Activated CD4-positive, alpha-beta T cell treated with anti-CD3 and anti-CD28 coated beads, Interleukin-2, amount 10 ng/mL, durations not matched to agents 24 days and 14 days (primary cell): ENCODE results near the gene FBN3. TPM values are rescaled to one million over a fixed set of nuclear protein-coding genes. Genes with fewer than 3 reads are reported as not detected.
"Not testable (repeated sequence)": the region's sequence is repeated elsewhere in the genome, so short reads cannot be mapped to it uniquely, and the experiment has no call there.

Experiments
- DNase-seq: peaks from one replicate; pipeline ENCODE4 v3.0.0; 2022
- H3K27ac Mint-ChIP-seq: one replicate; pipeline ENCODE4 v1.8.0; 2022; ENCODE audit warnings: mild to moderate bottlenecking, mixed read lengths
- H3K27me3 Mint-ChIP-seq: one replicate; pipeline ENCODE4 v1.8.0; 2022; ENCODE audit warnings: mixed read lengths
- H3K36me3 Mint-ChIP-seq: one replicate; pipeline ENCODE4 v1.8.0; 2022; ENCODE audit warnings: low read depth, mild to moderate bottlenecking, mixed read lengths
- H3K4me1 Mint-ChIP-seq: one replicate; pipeline ENCODE4 v1.8.0; 2021; ENCODE audit warnings: mixed read lengths
- H3K4me3 Mint-ChIP-seq: one replicate; pipeline ENCODE4 v1.8.0; 2022; ENCODE audit warnings: mild to moderate bottlenecking, moderate library complexity, mixed read lengths
- H3K9me3 Mint-ChIP-seq: one replicate; pipeline ENCODE4 v1.8.0; 2021; ENCODE audit warnings: mixed read lengths
- intact Hi-C: fragments of 100-400 bp; cut with micrococcal nuclease; formaldehyde crosslinking; loops from one replicate; pipeline ENCODE4 v1.15.1; 2023
- total RNA-seq: library from RNA; stranded (reverse); gene quantifications from 2 replicates; pipeline ENCODE4 v1.2.3, GENCODE V29; 2022

FBN3 gene
- not detected in 2 replicates for total RNA-seq

DNA sequence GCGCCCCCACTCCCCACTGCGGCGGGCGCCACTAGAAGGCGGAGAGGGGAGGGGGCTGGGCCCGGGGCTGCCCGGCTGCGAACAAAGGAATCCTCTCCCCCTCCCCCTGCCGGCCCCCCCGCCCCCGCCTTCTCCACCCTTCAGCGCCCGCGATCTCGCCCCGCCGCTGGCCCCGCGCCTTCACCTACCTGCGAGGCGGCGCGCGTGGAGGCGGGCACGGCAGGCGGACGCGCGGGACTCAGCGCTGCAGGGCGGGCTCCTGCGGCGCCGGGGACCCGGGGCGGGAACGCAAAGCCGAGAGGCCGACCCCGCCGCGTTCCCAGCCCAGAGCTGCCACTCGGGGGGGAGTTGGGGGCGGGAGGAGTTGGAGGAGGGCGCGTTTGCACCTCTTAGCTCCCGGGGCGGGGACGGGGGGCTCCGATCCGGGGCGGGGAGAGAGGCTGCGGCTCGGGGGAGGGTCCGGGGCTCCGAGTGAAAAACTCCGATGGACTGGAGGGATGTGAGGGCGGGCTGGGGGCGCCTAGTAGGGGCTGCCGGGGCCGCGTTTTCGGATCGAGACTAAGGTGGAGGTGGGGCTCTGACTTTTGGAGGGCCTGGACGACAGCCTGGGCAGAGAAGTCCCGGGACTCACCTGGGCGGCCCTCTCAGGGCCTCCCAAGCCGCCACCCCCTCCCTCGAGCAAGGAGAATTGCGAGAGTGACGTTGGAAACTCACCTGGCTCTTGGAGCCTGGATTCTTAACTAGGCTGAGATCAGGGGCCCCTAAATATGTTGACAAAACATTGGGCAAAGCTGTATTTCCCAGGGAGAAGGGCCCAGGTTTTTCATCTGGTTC lies at the start of gene FBN3:
Gene FBN3 (minus strand): TSS at position 332 of the 834 bp plus-strand sequence. CDS start 2,112 bp downstream, outside the sequence.
- intact Hi-C loops, result loop anchor here (10.0 kb wide), 2 partner anchors 135 to 205 kb away; partner anchors contain the start of gene TIMM44
- Mint-ChIP-seq H3K27ac (no peak within 1 kb of the TSS), H3K36me3 (no peaks in the 10 kb centered on the region), H3K27me3 (peaks cover 47% of the 10 kb centered on the region), H3K4me3 (peak within 1 kb of the TSS; percentile 27), H3K4me1 (peaks cover 3% of the 10 kb centered on the region), H3K9me3 (no peaks in the 10 kb centered on the region)
- no peak for DNase-seq

DNA sequence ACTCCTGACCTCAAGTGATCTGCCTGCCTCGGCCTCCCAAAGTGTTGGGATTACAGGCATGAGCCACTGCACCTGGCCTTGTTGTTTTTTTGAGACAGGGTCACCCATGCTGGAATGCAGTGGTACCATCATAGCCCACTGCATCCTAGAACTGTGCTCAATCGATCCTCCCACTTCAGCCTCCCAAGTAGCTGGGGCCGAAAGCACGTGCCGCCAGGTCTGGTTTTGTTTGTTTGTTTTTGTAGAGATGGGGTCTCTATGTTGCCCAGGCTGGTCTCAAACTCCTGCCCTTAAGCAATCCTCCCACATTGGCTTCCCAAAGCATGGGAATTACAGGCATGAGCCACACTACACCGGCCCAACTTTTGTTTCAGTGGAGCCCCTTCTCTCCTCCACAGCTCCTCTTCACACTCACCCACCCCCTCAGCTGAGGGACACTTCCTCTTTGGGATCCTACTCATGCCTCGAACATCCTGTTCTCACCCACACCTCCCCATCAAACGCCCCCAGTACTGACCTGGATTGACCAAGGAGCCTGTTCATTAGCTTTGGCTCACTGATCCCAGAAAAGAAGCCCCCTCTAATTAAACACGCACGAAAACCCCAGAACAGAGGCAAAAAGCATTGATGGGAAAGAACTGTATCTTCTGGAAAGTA lies 47.0 kb upstream of the FBN3 start:
- Mint-ChIP-seq H3K36me3 (no peaks in the 10 kb centered on the region), H3K27ac (peak overlapping the region; percentile 84), H3K9me3 (no peaks in the 10 kb centered on the region), H3K27me3 (peaks cover 2% of the 10 kb centered on the region), H3K4me1 (peaks cover 43% of the 10 kb centered on the region), H3K4me3 (peak overlapping the region; percentile 34)
- intact Hi-C loops, result no loop called here
- DNase-seq, result no peak

DNA sequence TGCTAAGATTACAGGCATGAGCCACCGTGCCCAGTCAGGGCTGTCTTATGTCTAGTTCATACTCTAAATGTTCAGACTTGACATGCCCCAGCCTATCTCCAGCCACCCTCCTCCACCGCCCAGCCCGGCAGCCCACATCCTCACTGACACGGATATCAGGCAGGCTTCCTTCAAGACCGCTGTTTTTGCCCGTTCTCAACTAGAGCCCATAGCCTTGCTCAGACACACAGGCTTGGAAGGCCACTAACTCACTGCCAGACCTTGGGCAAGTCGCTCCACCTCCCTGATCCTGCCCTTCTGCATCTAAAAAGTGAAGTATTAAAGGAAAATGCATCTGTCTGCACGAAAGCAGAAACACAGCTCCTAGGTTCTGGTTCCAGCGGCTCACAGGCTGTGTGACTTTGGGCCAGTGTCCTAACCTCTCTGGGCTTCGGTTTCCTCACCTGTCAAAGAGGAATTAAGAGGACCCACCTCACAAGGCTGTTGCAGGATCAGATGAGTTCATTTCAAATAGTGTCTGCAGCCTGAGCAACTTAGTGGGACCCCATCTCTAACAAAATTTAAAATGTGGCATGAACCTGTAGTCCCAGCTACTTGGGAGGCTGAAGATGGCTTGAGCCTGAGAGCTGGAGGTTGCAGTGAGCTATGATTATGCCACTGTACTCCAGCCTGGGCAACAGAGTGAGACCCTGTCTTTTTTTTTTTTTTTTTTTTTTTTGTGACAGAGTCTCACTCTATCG lies 45.3 kb upstream of the FBN3 start:
- Mint-ChIP-seq H3K9me3 (no peaks in the 10 kb centered on the region), H3K4me1 (peaks cover 44% of the 10 kb centered on the region), H3K27ac (peak overlapping the region; percentile 97), H3K36me3 (no peaks in the 10 kb centered on the region), H3K4me3 (peak overlapping the region; percentile 64), H3K27me3 (no peaks in the 10 kb centered on the region)
- peak; percentile 87 for DNase-seq
- intact Hi-C loops, result loop anchor here (2.0 kb wide), 1 partner anchor 14 kb away; the partner anchor contains the start of gene CERS4

DNA sequence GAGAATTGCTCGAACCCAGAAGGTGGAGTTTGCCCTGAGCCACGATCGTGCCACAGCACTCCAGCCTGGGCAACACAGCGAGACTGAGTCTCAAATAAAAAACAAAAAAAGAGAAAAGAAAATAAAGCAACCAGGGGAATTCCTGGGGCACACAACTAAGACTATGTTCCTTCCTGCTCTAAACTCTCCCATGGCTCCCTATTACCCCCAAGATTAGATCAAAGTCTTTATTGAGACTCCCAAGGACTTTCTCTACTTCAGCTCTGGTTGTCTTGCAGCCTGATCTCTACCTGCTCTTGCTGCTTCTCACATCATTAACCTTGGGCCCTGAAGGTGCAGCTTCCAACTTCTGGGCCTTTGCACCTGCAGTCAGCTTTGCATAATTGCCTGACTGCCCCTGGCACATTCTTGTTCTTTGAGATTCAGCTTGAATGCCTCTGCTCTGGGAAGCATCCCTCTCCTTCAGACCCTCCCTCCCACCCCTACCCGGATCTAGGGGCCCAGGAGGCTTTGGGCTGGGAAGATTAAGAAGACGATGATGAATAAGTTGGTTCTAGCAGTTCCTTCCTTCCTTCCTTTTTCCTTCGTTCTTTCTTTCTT lies 42.9 kb upstream of the FBN3 start:
- Mint-ChIP-seq H3K36me3 (no peaks in the 10 kb centered on the region), H3K4me3 (no peak overlapping the region), H3K27me3 (no peaks in the 10 kb centered on the region), H3K4me1 (peaks cover 43% of the 10 kb centered on the region), H3K27ac (peak overlapping the region; percentile 71), H3K9me3 (no peaks in the 10 kb centered on the region)
- DNase-seq, result no peak
- intact Hi-C loops, result no loop called here

DNA sequence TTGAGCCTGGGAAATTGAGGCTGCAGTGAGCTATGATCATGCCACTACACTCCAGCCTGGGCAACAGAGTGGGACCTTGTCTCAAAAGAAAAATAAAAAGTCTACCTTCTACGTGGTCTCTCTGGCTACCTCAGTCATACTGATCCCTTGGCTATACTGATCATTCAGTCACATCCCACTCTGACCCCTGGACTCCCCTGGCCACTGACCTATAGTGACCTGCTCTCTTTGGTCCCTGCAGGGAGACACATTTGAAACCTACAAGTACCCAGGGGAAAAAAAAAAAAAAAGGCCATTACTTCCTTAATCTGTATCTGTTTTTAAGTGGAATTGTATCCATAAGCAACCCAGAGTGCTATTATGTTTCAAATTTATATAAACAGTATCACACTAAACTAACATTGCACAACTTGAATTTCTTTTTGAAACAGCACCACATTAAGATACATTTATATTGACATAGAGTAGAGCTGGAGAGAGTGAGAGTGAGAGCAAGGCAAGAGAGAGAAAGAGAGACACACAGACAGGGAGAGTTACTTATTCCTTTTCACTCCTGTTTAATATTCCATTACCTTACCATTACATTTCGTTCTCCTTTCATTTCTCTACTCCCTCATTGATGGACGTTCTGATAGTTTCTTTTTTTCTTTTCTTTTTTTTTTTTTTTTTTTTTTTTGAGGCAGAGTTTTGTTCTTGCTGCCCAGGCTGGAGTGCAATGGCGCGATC lies 36.1 kb upstream of the FBN3 start:
- no peaks in the 10 kb centered on the region for H3K9me3 Mint-ChIP-seq
- intact Hi-C loops, result no loop called here
- no peaks in the 10 kb centered on the region for H3K36me3 Mint-ChIP-seq
- H3K27ac Mint-ChIP-seq, result peak overlapping the region; percentile 22
- H3K4me3 Mint-ChIP-seq, result no peak overlapping the region
- H3K4me1 Mint-ChIP-seq, result peaks cover 12% of the 10 kb centered on the region
- no peak for DNase-seq
- H3K27me3 Mint-ChIP-seq, result peaks cover 2% of the 10 kb centered on the region

DNA sequence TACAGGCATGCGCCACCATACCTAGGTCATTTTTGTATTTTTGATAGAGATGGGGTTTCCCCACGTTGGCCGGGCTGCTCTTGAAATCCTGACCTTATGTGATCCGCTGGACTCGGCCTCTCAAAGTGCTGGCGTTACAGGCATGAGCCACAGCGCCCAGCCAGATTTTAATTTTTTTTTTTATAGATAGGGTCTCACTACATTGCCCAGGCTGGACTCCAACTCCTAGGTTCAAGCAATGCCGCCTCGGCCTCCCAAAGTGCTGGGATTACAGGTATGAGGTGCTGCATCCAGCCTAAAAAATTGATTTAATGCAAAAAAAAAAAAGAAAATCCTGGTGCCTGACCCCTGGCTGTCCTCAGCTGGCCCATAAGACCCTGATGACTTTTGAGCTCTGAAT lies 34.9 kb upstream of the FBN3 start:
- no peak overlapping the region for H3K4me3 Mint-ChIP-seq

DNA sequence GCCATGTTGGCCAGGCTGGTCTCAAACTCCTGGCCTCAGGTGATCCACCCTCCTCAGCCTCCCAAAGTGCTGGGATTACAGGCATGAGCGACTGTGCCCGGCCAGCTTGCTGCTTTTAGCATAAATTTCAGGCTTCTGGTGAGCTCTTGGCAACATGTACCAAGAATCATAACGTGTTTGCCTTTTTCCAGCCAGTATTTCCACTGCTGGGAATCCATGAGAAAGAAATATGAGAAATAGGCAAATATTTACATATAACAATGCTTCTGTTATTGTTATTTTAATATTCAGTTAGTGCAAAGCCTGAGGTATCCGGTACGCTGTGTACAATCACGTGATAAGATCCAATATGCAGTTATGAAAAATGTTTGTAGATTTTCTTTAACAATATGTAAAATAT lies 30.6 kb upstream of the FBN3 start:
- peaks cover 7% of the 10 kb centered on the region for H3K4me1 Mint-ChIP-seq
- H3K36me3 Mint-ChIP-seq, result no peaks in the 10 kb centered on the region
- H3K9me3 Mint-ChIP-seq, result no peaks in the 10 kb centered on the region
- DNase-seq, result no peak
- H3K27ac Mint-ChIP-seq, result no peak overlapping the region
- intact Hi-C loops, result no loop called here
- no peak overlapping the region for H3K4me3 Mint-ChIP-seq
- peaks cover 2% of the 10 kb centered on the region for H3K27me3 Mint-ChIP-seq

More for the DNA sequence above, 34.9 kb upstream of the FBN3 start:
- no peaks in the 10 kb centered on the region for H3K9me3 Mint-ChIP-seq
- H3K27ac Mint-ChIP-seq, result no peak overlapping the region
- no peaks in the 10 kb centered on the region for H3K36me3 Mint-ChIP-seq
- intact Hi-C loops, result no loop called here
- DNase-seq, result no peak
- H3K4me1 Mint-ChIP-seq, result peaks cover 12% of the 10 kb centered on the region
- peaks cover 2% of the 10 kb centered on the region for H3K27me3 Mint-ChIP-seq

DNA sequence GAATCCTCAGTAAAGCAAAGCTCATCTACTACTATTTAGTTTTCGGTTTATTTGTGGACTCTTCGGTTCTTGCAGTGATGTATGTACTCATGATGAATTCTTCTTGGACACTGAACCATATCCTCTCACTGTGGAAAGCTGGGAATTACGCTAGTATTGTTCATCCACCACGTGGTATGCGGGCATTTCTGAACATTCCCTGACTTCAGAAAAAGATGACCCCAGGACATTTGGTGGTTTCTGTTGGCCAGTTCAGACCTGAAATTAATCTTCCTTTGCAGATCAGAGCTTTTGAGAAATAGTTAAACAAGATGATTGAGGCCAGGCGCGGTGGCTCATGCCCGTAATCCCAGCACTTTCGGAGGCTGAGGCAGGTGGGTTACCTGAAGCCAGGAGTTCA lies 25.3 kb upstream of the FBN3 start:
- intact Hi-C loops, result no loop called here
- Mint-ChIP-seq H3K4me1 (no peaks in the 10 kb centered on the region), H3K27ac (no peak overlapping the region), H3K4me3 (no peak overlapping the region), H3K27me3 (no peaks in the 10 kb centered on the region), H3K9me3 (no peaks in the 10 kb centered on the region), H3K36me3 (no peaks in the 10 kb centered on the region)
- DNase-seq, result no peak

DNA sequence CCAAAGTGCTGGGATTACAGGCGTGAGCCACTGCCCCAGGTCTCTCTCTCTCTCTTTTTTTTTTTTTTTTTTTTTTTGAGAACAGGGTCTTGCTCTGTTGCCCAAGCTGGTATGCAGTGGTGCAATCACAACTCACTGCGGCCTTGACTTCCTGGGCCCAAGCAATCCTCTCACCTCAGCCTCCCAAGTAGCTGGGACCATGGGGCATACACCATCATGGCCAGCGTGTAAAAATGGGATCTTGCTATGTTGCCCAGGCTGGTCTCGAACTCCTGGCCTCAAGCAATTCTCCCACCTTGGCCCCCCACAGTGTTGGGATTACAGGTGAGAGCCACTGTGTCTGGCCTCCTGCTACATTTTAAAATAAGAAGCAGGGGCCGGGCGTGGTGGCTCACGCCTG lies 19.1 kb upstream of the FBN3 start:
- DNase-seq, result no peak
- Mint-ChIP-seq H3K27ac (no peak overlapping the region), H3K9me3 (no peaks in the 10 kb centered on the region), H3K36me3 (no peaks in the 10 kb centered on the region), H3K4me3 (no peak overlapping the region), H3K4me1 (no peaks in the 10 kb centered on the region), H3K27me3 (no peaks in the 10 kb centered on the region)
- intact Hi-C loops, result no loop called here

DNA sequence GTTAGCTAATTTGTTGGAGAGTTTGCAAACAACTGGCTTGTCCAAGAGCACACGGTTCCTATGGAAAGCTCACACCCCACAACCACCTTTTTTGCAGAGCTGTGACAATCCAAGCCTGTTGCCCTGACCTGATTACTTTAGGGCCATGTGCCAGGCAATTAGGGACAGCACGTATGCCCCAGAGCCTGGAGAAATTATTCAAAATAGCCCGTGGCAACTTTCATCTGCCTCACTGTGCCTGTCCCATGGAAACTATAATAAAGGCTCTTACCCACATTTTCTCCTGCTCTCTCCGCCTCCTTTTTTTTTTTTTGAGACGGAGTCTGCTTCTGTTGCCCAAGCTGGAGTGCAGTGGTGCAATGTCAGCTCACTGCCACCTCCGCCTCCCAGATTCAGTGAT lies 18.6 kb upstream of the FBN3 start:
- no peaks in the 10 kb centered on the region for H3K9me3 Mint-ChIP-seq
- H3K4me3 Mint-ChIP-seq, result no peak overlapping the region
- H3K27me3 Mint-ChIP-seq, result no peaks in the 10 kb centered on the region
- H3K27ac Mint-ChIP-seq, result no peak overlapping the region
- no peaks in the 10 kb centered on the region for H3K4me1 Mint-ChIP-seq
- H3K36me3 Mint-ChIP-seq, result no peaks in the 10 kb centered on the region
- no peak for DNase-seq
- intact Hi-C loops, result no loop called here

DNA sequence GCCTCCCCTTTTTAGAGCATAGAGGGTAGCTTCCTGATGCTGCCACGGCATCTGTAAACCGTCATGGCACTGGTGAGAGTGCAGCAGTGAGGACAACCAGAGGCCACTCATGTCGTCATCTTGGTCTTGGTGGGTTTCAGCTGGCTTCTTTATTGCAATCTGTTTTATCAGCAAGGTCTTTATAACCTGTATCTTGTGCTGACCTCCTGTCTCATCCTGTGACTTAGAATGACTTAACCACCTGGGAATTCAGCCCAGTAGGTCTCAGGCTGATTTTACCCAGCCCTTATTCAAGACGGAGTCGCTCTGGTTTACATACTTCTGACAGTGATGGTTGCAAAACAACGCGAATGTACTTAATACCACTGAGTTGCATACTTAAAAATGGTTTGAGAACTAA lies 14.4 kb upstream of the FBN3 start:
- intact Hi-C loops, result no loop called here
- H3K9me3 Mint-ChIP-seq, result no peaks in the 10 kb centered on the region

DNA sequence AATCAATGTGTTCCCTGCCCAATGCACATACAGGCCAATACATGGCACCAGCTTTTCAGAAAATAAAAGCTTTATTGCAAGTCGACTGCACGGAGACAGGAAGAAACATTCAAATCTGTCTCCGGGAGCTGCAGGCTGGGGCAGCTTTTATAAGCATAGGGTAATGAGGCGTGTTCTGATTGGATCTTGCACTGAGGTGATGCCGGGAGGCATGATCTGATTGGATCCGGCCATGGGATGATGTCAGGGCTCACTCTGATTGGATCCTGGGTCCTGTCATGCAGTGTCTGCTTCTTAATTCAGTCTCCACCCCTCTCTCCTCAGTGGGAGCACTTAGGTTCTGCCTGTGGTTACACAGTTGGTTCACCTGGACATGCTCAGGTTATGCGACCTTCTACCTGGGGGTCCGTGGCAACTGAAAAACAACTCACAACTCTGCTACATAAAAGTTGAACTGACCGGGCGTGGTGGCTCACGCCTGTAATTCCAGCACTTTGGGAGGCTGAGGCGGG lies 11.8 kb upstream of the FBN3 start:
- Mint-ChIP-seq H3K4me1 (peaks cover 7% of the 10 kb centered on the region), H3K4me3 (no peak overlapping the region), H3K9me3 (no peaks in the 10 kb centered on the region), H3K27ac (no peak overlapping the region), H3K27me3 (peaks cover 11% of the 10 kb centered on the region), H3K36me3 (no peaks in the 10 kb centered on the region)
- DNase-seq, result peak; percentile 60
- intact Hi-C loops, result no loop called here

More for the DNA sequence above, 14.4 kb upstream of the FBN3 start:
- DNase-seq, result no peak
- H3K27ac Mint-ChIP-seq, result no peak overlapping the region
- no peaks in the 10 kb centered on the region for H3K36me3 Mint-ChIP-seq
- H3K4me3 Mint-ChIP-seq, result no peak overlapping the region
- no peaks in the 10 kb centered on the region for H3K27me3 Mint-ChIP-seq
- H3K4me1 Mint-ChIP-seq, result peaks cover 4% of the 10 kb centered on the region

DNA sequence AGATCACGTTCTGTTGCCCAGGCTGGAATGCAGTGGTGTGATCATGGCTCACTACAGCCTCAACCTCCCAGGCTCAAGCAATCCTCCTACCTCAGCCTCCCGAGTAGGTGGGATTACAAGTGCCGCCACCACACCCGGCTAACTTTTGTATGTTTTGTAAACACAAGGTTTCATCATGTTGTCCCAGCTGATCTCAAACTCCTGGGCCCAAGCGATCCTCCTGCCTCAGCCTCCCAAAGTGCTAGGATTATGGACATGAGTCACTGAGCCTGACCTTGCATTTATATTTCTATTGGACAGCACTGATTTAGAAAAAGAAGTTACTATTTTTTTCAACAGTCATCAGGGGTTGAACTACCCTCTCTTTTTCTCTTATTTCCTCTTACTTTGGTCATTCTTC lies 9.9 kb upstream of the FBN3 start:
- not testable (repeated sequence) for H3K27ac Mint-ChIP-seq, H3K9me3 Mint-ChIP-seq, H3K4me1 Mint-ChIP-seq, H3K4me3 Mint-ChIP-seq, DNase-seq, H3K36me3 Mint-ChIP-seq
- intact Hi-C loops, result loop anchor here (10.0 kb wide), 2 partner anchors 145 to 215 kb away; partner anchors contain the start of gene TIMM44
- H3K27me3 Mint-ChIP-seq, result peaks cover 19% of the 10 kb centered on the region
